ENCODE results near the gene KCNJ6.
"Not testable (repeated sequence)": the region's sequence is repeated elsewhere in the genome, so short reads cannot be mapped to it uniquely, and the experiment has no call there.

DNA sequence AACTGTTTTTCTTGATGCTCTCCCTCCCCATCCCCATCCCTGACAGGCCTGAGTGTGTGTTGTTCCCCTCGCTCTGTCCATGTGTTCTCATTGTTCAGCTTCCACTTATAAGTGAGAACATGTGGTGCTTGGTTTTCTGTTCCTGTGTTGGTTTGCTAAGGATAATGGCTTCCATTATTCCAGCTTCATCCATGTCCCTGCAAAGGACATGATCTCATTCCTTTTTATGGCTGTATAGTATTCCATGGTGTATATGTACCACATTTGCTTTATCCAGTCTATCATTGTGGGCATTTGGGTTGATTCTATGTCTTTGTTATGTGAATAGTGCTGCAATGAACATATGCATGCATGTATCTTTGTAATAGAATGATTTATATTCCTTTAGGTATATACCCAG, 254.0 kb downstream of the KCNJ6 start:
- TF ChIP-seq CTCF (IDR thresholded peaks at IDR 0.05; ENCODE audit: low read depth, low read length); POLR2A (IDR thresholded peaks at IDR 0.05; ENCODE audit: extremely low read depth, insufficient read length): not testable (repeated sequence)
